ENCODE measurements around the gene SDCBP2. TPM values are rescaled to one million over a fixed set of nuclear protein-coding genes. Genes with fewer than 3 reads are reported as not detected.
A peak's percentile ranks its signal among the peaks of the same experiment; 100 is the strongest.

Gene SDCBP2
- total and polyA plus RNA-seq, 2 experiments from 2014 or later: 4.2 to 5.5 TPM

DNA sequence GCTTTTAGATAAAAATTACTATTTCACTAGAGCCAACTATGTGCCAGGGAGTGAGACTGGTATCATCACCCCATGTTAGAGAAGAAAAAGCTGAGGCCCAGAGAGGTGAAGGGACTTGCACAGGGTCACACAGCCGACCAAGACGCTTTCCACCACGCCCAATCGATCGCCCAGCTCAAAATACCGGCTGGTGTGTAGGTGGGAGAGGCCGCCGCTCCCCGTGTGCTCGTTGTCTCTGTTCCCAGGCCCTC is 63.1 kb downstream of the SDCBP2 start:
- no peak for TF ChIP-seq EZH2 (IDR thresholded peaks at IDR 0.05; ENCODE audit: insufficient read depth, poor library complexity, severe bottlenecking)
- no peak for TF ChIP-seq EZH2phosphoT487 (IDR thresholded peaks at IDR 0.05; ENCODE audit: insufficient read depth, low read depth)
- peak overlapping the region; percentile 72 for H3K9ac ChIP-seq
- no peaks in the 10 kb centered on the region for H3K9me2 ChIP-seq (ENCODE audit: insufficient read depth)
- peak overlapping the region; percentile 95 for H2AFZ ChIP-seq
- H3K4me3 ChIP-seq: peak overlapping the region; percentile 76
- H4K20me1 ChIP-seq (ENCODE audit: insufficient read depth): no peaks in the 10 kb centered on the region
- H3F3A ChIP-seq (ENCODE audit: insufficient read depth): no peaks in the 10 kb centered on the region
- H3K27ac ChIP-seq: peak overlapping the region; percentile 48
- in situ Hi-C loops (cut with MboI): no loop called here
- WGBS, 2 experiments (ENCODE audit: low coverage in 1 of 2, low lambda C conversion rate in 2 of 2, missing lambda C conversion rate in 2 of 2): 1 to 2% methylated on average over 10 of the region's 10 CpGs
- no peaks in the 10 kb centered on the region for H3K9me3 ChIP-seq (ENCODE audit: low read depth)
- H3K4me2 ChIP-seq (ENCODE audit: unreplicated experiment): peak overlapping the region; percentile 89
- no peak for DNase-seq
- H3K4me1 ChIP-seq (ENCODE audit: insufficient read depth): peaks cover 23% of the 10 kb centered on the region
- H3K27me3 ChIP-seq (replicated peaks; ENCODE audit: insufficient read depth): no peaks in the 10 kb centered on the region
- H3K79me2 ChIP-seq (ENCODE audit: insufficient read depth): 0 out of 2 replicates have a peak, but pooled peaks cover 5% of the 10 kb centered on the region
- H3K36me3 ChIP-seq (ENCODE audit: low read depth): no peaks in the 10 kb centered on the region

DNA sequence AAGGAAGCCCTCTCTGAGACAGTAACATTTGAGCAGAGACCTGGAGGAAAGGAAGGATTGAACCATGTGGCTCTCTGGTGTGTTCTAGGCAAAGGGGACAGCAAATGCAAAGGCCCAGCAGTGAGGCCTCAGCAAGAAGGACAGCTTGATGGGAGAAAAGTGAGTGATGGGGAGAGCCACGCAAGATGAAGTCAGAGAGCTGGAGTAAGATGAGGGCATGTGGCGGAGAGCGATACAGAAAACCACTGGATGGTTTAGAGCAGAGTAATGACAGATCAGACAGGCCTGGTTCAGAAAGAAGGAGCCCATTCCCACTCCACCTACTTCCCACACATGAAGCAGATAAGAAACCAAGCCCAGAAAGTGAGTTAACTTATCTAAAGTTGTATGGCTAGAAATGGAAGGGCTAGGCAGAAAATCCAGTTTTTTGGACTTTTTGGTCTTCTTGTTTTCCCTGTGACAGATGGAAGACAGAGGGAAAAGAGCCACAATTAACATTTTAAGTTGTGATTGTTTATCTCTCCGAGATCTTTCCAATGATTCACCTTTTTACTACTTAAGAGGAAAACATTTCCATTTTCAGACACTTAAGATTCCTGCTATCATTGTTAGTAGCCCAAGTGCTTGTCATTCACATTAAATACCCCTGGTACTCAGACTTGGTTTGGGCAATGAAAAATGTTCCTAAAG is 63.6 kb downstream of the SDCBP2 start:
- peak overlapping the region; percentile 48 for H3K27ac ChIP-seq
- 92 to 96% methylated on average over 4 of the region's 4 CpGs for WGBS, 2 experiments (ENCODE audit: low coverage in 1 of 2, low lambda C conversion rate in 2 of 2, missing lambda C conversion rate in 2 of 2)
- no peaks in the 10 kb centered on the region for H4K20me1 ChIP-seq (ENCODE audit: insufficient read depth)
- H3K9ac ChIP-seq: peak overlapping the region; percentile 72
- H3K4me2 ChIP-seq (ENCODE audit: unreplicated experiment): peak overlapping the region; percentile 89
- H3K79me2 ChIP-seq (ENCODE audit: insufficient read depth): 0 out of 2 replicates have a peak, but pooled peaks cover 5% of the 10 kb centered on the region
- H3K4me3 ChIP-seq: peak overlapping the region; percentile 76
- peak overlapping the region; percentile 95 for H2AFZ ChIP-seq
- in situ Hi-C loops (cut with MboI): no loop called here
- no peaks in the 10 kb centered on the region for H3K9me2 ChIP-seq (ENCODE audit: insufficient read depth)
- H3K36me3 ChIP-seq (ENCODE audit: low read depth): no peaks in the 10 kb centered on the region
- H3K4me1 ChIP-seq (ENCODE audit: insufficient read depth): peaks cover 23% of the 10 kb centered on the region
- H3F3A ChIP-seq (ENCODE audit: insufficient read depth): no peaks in the 10 kb centered on the region
- H3K9me3 ChIP-seq (ENCODE audit: low read depth): no peaks in the 10 kb centered on the region
- no peak for TF ChIP-seq EZH2phosphoT487 (IDR thresholded peaks at IDR 0.05; ENCODE audit: insufficient read depth, low read depth)
- no peak for TF ChIP-seq EZH2 (IDR thresholded peaks at IDR 0.05; ENCODE audit: insufficient read depth, poor library complexity, severe bottlenecking)
- H3K27me3 ChIP-seq (replicated peaks; ENCODE audit: insufficient read depth): no peaks in the 10 kb centered on the region
- peak; percentile 9 for DNase-seq

DNA sequence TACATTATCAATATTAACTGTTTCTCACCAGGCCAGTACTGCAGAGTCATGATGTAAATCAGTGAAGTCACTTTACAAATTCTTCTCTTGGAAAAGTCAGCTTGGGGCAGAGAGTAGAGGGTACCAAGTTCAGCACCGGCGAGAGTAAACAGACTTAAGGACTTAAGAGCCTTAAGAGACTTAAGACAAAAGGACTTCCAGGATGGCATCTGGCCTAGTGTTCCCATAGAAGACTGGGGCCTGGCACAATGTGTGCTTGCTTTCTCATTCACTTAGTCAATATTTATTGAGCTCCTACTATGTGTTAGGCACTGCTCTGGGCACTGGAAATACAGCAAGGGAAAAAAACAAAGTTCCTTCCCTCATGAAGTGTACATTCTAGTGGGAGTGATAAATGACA is 64.2 kb downstream of the SDCBP2 start:
- Histone ChIP-seq H3K27ac (no peak overlapping the region), H3K9me3 (ENCODE audit: low read depth) (no peaks in the 10 kb centered on the region), H3K27me3 (replicated peaks; ENCODE audit: insufficient read depth) (no peaks in the 10 kb centered on the region), H3K9me2 (ENCODE audit: insufficient read depth) (no peaks in the 10 kb centered on the region), H2AFZ (peak overlapping the region; percentile 95; the same call in 1 of the 2 replicates), H3K36me3 (ENCODE audit: low read depth) (no peaks in the 10 kb centered on the region), H3K4me3 (no peak overlapping the region), H3K4me2 (ENCODE audit: unreplicated experiment) (no peak overlapping the region), H4K20me1 (ENCODE audit: insufficient read depth) (no peaks in the 10 kb centered on the region), H3F3A (ENCODE audit: insufficient read depth) (no peaks in the 10 kb centered on the region), H3K79me2 (ENCODE audit: insufficient read depth) (0 out of 2 replicates have a peak, but pooled peaks cover 5% of the 10 kb centered on the region), H3K4me1 (ENCODE audit: insufficient read depth) (peaks cover 23% of the 10 kb centered on the region), H3K9ac (no peak overlapping the region)
- WGBS, 2 experiments (ENCODE audit: low coverage in 1 of 2, low lambda C conversion rate in 2 of 2, missing lambda C conversion rate in 2 of 2): 85 to 95% methylated on average over 2 of the region's 2 CpGs
- DNase-seq: no peak
- TF ChIP-seq EZH2 (IDR thresholded peaks at IDR 0.05; ENCODE audit: insufficient read depth, poor library complexity, severe bottlenecking): no peak
- TF ChIP-seq EZH2phosphoT487 (IDR thresholded peaks at IDR 0.05; ENCODE audit: insufficient read depth, low read depth): no peak
- in situ Hi-C loops (cut with MboI): no loop called here

DNA sequence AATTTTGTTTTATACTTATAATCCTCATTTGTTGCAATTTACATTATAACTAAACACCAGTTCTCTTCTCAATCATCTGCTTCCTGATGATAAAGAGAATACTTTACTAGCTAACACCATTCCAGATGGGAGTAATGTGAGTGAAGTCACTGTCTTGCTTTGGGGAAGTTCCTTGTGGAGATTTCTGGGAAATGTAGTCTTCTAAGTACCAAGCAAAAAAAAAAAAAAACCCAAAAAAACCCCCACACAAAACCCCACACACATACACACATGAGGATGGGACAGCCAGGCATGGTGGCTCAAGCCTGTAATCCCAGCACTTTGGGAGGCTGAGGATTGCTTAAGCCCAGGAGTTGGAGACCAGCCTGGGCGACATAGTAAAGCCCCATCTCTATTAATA is 65.1 kb downstream of the SDCBP2 start:
- Histone ChIP-seq H4K20me1 (ENCODE audit: insufficient read depth) (no peaks in the 10 kb centered on the region), H3K4me3 (no peak overlapping the region), H3K9ac (no peak overlapping the region), H3K4me1 (ENCODE audit: insufficient read depth) (peaks cover 23% of the 10 kb centered on the region), H3K27ac (no peak overlapping the region), H3K9me2 (ENCODE audit: insufficient read depth) (no peaks in the 10 kb centered on the region), H3K27me3 (replicated peaks; ENCODE audit: insufficient read depth) (no peaks in the 10 kb centered on the region), H3K36me3 (ENCODE audit: low read depth) (no peaks in the 10 kb centered on the region), H2AFZ (peak overlapping the region; percentile 81), H3F3A (ENCODE audit: insufficient read depth) (no peaks in the 10 kb centered on the region), H3K4me2 (ENCODE audit: unreplicated experiment) (peak overlapping the region; percentile 35), H3K79me2 (ENCODE audit: insufficient read depth) (0 out of 2 replicates have a peak, but pooled peaks cover 5% of the 10 kb centered on the region), H3K9me3 (ENCODE audit: low read depth) (no peaks in the 10 kb centered on the region)
- no peak for TF ChIP-seq EZH2 (IDR thresholded peaks at IDR 0.05; ENCODE audit: insufficient read depth, poor library complexity, severe bottlenecking)
- TF ChIP-seq EZH2phosphoT487 (IDR thresholded peaks at IDR 0.05; ENCODE audit: insufficient read depth, low read depth): no peak
- in situ Hi-C loops (cut with MboI): no loop called here
- WGBS, 2 experiments (ENCODE audit: low coverage in 1 of 2, low lambda C conversion rate in 2 of 2, missing lambda C conversion rate in 2 of 2): 19 to 26% methylated on average over 1 of the region's 1 CpG
- DNase-seq: peak; percentile 82

Other genes starting within 250 kb of the SDCBP2 start
- 68.7 and 160 TPM in 2 replicates for gene PSMF1, start 210.5 kb downstream of the SDCBP2 start, total RNA-seq (2014; rRNA removed; shearing (Covaris generic))
- gene PSMF1, start 210.5 kb downstream of the SDCBP2 start, polyA plus RNA-seq (2016; fragmentation: Nextera tagmentation; extraction: Ambion mirVana): 150 and 165 TPM in 2 replicates
- gene TMEM74B, start 144.2 kb downstream of the SDCBP2 start, total RNA-seq (2014; rRNA removed; shearing (Covaris generic)): 0.43 TPM in 1 of 2 replicates, not detected in the other
- 0.18 and 0.23 TPM in 2 replicates for gene TMEM74B, start 144.2 kb downstream of the SDCBP2 start, polyA plus RNA-seq (2016; fragmentation: Nextera tagmentation; extraction: Ambion mirVana)
- gene C20orf202, start 125.7 kb downstream of the SDCBP2 start, total RNA-seq (2014; rRNA removed; shearing (Covaris generic)): not detected in 2 replicates
- not detected in 2 replicates for gene C20orf202, start 125.7 kb downstream of the SDCBP2 start, polyA plus RNA-seq (2016; fragmentation: Nextera tagmentation; extraction: Ambion mirVana)
- gene RAD21L1, start 103.1 kb downstream of the SDCBP2 start, total RNA-seq (2014; rRNA removed; shearing (Covaris generic)): not detected in 2 replicates
- 0.16 TPM in 2 replicates for gene RAD21L1, start 103.1 kb downstream of the SDCBP2 start, polyA plus RNA-seq (2016; fragmentation: Nextera tagmentation; extraction: Ambion mirVana)
- gene SNPH, start 62.8 kb downstream of the SDCBP2 start, total RNA-seq (2014; rRNA removed; shearing (Covaris generic)): 11.2 and 12.9 TPM in 2 replicates
- 5.7 and 5.9 TPM in 2 replicates for gene SNPH, start 62.8 kb downstream of the SDCBP2 start, polyA plus RNA-seq (2016; fragmentation: Nextera tagmentation; extraction: Ambion mirVana)
- 150 and 162 TPM in 2 replicates for gene FKBP1A, start 63.9 kb upstream of the SDCBP2 start, total RNA-seq (2014; rRNA removed; shearing (Covaris generic))
- 844 and 887 TPM in 2 replicates for gene FKBP1A, start 63.9 kb upstream of the SDCBP2 start, polyA plus RNA-seq (2016; fragmentation: Nextera tagmentation; extraction: Ambion mirVana)
- 22.2 and 32.0 TPM in 2 replicates for gene NSFL1C, start 137.7 kb upstream of the SDCBP2 start, total RNA-seq (2014; rRNA removed; shearing (Covaris generic))
- gene NSFL1C, start 137.7 kb upstream of the SDCBP2 start, polyA plus RNA-seq (2016; fragmentation: Nextera tagmentation; extraction: Ambion mirVana): 84.2 and 88.7 TPM in 2 replicates
- gene SIRPB2, start 162.3 kb upstream of the SDCBP2 start, total RNA-seq (2014; rRNA removed; shearing (Covaris generic)): not detected in 2 replicates
- gene SIRPB2, start 162.3 kb upstream of the SDCBP2 start, polyA plus RNA-seq (2016; fragmentation: Nextera tagmentation; extraction: Ambion mirVana): not detected in 2 replicates
- not detected in 2 replicates for gene SIRPD, start 228.6 kb upstream of the SDCBP2 start, total RNA-seq (2014; rRNA removed; shearing (Covaris generic))
- gene SIRPD, start 228.6 kb upstream of the SDCBP2 start, polyA plus RNA-seq (2016; fragmentation: Nextera tagmentation; extraction: Ambion mirVana): not detected in 2 replicates

Data from GM23248 (cell line).